Right lobe of liver (tissue), 6 donors: ENCODE measurements around the gene ZNF878. TPM values are rescaled to one million over a fixed set of nuclear protein-coding genes. Genes with fewer than 3 reads are reported as not detected.

Experiments
- ATAC-seq, 4 donors: fragments of 200-7000 bp; cut with Tn5 transposase; one replicate each; pipeline ENCODE4 v1.9.1; 2020; ENCODE audit warnings: mild to moderate bottlenecking in 4 of 4, moderate library complexity in 4 of 4
- DNase-seq, 3 donors: peaks; one replicate each; pipeline ENCODE4 v3.0.0-alpha.2; 2020
- H3K27ac ChIP-seq, 3 donors: fragments of 200-600 bp; one replicate each; pipeline ENCODE4 v1.8.0; 2022
- H3K27me3 ChIP-seq, 2 donors: fragments of 200-600 bp; one replicate each; pipeline ENCODE4 v1.8.0; 2022
- H3K36me3 ChIP-seq, 4 donors: fragments of 200-600 bp; sonication (generic) in 1 of 4; one replicate each; pipeline versions ENCODE4 v1.5.1 to v1.8.0; 2017 to 2022; ENCODE audit warnings: control low read depth in 1 of 4
- H3K4me1 ChIP-seq, 4 donors: fragments of 200-600 bp; sonication (generic) in 1 of 4; one replicate each; pipeline versions ENCODE4 v1.5.1 to v1.8.0; 2017 to 2022; ENCODE audit warnings: control low read depth in 1 of 4
- H3K4me3 ChIP-seq, 3 donors: fragments of 200-600 bp; one replicate each; pipeline ENCODE4 v1.8.0; 2022
- H3K9me3 ChIP-seq, 4 donors: fragments of 200-600 bp; sonication (generic) in 1 of 4; one replicate each; pipeline versions ENCODE4 v1.5.1 to v1.8.0; 2017 to 2022; ENCODE audit warnings: control low read depth in 1 of 4
- POLR2A ChIP-seq: fragments of 450-650 bp; IDR thresholded peaks from one replicate; pipeline ENCODE4 v1.6.1; 2017; ENCODE audit warnings: antibody characterized with exemption, mild to moderate bottlenecking
- WGBS: methylation state at CpG from one replicate; pipeline ENCODE4 v1.1.6; 2018; ENCODE audit warnings: low coverage, low lambda C conversion rate; ENCODE audit not compliant: insufficient coverage; ENCODE audit errors: missing lambda C conversion rate; 5-methylcytosine and 5-hydroxymethylcytosine counted together
- intact Hi-C, 2 donors: fragments of 100-400 bp; cut with DNase I; formaldehyde crosslinking; loops; one replicate each; pipeline versions ENCODE4 v1.11.2 to v1.14.1; 2022
- total RNA-seq, 6 experiments: library from RNA; depleted of rRNA in 2 of 6; stranded (reverse); fragments of >200 nt in 2 of 6; fragmentation: NEBNext Ultra II Directional in 3 of 6; extraction: Animal tissue kit (Norgen Biotek cat#: 25700) in 3 of 6; gene quantifications; one replicate each; pipeline versions ENCODE4 v1.1.0 to v1.2.4, GENCODE V29; 2016 to 2023
- TF ChIP-seq, protein P1 (sequence below), 4 donors: fragments of 200-600 bp in 3 of 4; fragments of 450-650 bp in 1 of 4; IDR thresholded peaks; one replicate each; pipeline versions ENCODE4 v1.5.1 to v1.8.0; 2016 to 2022; ENCODE audit warnings: antibody characterized with exemption in 4 of 4, mild to moderate bottlenecking in 2 of 4
- donor health status: DM: no; HTN: yes; CAD: no.
- donor health status: DM: no; HTN: no; CAD: no.
- donor health status: DM: no; HTN: no; CAD: no.
- donor health status: DM: no; HTN: yes; CAD: no.
- donor health status: DM: no; HTN: yes; CAD: no.

ZNF878 gene
- total RNA-seq, 6 experiments from 2014 or later: 0.29 to 0.32 (median 0.31) TPM; not detected in 2

DNA sequence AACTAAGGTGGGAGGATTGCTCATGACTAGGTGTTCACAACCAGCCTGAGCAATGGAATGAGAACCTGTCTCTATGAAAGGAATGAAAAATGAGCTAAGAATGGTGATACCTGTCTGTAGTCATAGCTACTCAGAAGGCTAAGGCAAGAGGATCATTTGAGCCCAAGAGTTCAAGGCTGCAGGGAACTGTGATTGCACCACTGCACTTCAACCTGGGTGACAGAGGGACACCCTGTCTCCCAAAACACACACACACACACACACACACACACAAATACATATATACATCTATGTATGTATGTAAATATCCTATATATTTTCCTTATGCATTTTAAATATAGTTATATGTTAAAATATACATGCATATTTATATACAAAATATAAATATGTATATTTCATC, 9.9 kb downstream of the ZNF878 start:
- intact Hi-C loops: no loop called here
- no peak for DNase-seq
- no peak for ATAC-seq
- H3K4me1 ChIP-seq: no peaks in the 10 kb centered on the region
- H3K27me3 ChIP-seq: no peaks in the 10 kb centered on the region
- H3K9me3 ChIP-seq: peaks cover 0 to 22% (median 8%) of the 10 kb centered on the region in 4 donors
- no peak overlapping the region for H3K27ac ChIP-seq
- no peak overlapping the region for H3K4me3 ChIP-seq
- TF ChIP-seq POLR2A: no peak
- TF ChIP-seq, protein P1, sequence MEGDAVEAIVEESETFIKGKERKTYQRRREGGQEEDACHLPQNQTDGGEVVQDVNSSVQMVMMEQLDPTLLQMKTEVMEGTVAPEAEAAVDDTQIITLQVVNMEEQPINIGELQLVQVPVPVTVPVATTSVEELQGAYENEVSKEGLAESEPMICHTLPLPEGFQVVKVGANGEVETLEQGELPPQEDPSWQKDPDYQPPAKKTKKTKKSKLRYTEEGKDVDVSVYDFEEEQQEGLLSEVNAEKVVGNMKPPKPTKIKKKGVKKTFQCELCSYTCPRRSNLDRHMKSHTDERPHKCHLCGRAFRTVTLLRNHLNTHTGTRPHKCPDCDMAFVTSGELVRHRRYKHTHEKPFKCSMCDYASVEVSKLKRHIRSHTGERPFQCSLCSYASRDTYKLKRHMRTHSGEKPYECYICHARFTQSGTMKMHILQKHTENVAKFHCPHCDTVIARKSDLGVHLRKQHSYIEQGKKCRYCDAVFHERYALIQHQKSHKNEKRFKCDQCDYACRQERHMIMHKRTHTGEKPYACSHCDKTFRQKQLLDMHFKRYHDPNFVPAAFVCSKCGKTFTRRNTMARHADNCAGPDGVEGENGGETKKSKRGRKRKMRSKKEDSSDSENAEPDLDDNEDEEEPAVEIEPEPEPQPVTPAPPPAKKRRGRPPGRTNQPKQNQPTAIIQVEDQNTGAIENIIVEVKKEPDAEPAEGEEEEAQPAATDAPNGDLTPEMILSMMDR (IDR thresholded peaks at IDR 0.05): no peak
- peaks cover 0 to 2% (median 0%) of the 10 kb centered on the region in 4 donors for H3K36me3 ChIP-seq

DNA sequence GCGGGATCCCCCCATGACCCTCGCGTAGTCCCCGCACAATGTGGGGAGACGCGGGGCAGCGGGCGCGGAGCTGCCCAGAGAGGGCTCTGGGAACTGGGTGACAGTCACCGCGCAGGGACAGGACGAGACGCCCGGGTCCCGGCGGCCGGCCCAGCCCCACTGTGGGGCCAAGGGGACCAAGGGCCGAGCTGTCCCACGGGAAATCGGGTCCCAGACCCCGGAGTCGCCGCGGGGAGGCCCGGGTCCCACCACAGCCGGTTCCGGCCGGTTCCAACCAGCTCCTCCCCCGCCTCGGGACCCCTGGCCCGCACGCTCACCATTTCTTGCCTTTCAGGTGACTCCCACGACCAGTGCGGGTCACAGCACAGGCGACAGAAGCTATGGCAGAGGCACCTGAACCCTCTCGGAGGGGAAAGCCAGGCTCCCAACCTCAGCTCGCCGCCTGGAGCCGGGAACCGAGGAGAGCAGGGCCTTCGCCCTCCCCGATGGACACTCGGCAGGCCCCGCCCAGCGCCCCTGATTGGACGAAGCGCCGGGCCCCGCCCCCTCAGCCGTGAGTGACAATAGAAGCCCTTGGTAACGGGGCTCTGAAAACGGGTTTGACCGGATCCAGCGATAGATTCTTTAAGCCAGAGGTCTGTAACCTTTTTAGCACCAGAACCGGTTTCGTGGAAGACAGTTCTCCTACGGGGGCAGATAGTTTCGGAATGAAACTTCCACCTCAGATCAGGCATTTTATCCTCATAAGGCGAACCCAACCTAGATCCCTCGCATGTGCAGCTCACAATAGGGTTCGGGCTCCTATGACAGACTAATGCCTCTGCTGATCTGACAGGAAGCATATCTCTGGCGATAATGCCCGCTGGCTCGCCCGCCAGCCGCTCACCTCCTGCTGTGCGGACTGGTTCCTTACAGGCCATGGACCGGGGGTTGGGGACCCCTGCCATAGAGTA, 17.3 kb downstream of the ZNF878 start, which contains the start of gene ZNF433:
Gene ZNF433, minus strand, starts transcription at position 460 of the 953 bp plus-strand sequence. Its CDS starts 140 bp downstream, at position 320.
- TF ChIP-seq, protein P1 (IDR thresholded peaks at IDR 0.05): no peak
- peak; percentile 65 for TF ChIP-seq POLR2A
- H3K4me1 ChIP-seq: peaks cover 0 to 12% (median 0%) of the 10 kb centered on the region in 4 donors
- 0% methylated on average over 16 of the region's 68 CpGs for WGBS
- peak within 1 kb of the TSS; percentile 70 to 91 (median 88) for H3K27ac ChIP-seq
- H3K27me3 ChIP-seq: no peaks in the 10 kb centered on the region
- DNase-seq (peak; percentile 96), ATAC-seq (peak; percentile 100)
- intact Hi-C loops: no loop called here
- peak within 1 kb of the TSS; percentile 68 to 93 (median 87) for H3K4me3 ChIP-seq
- no peaks in the 10 kb centered on the region for H3K9me3 ChIP-seq
- H3K36me3 ChIP-seq: no peaks in the 10 kb centered on the region

DNA sequence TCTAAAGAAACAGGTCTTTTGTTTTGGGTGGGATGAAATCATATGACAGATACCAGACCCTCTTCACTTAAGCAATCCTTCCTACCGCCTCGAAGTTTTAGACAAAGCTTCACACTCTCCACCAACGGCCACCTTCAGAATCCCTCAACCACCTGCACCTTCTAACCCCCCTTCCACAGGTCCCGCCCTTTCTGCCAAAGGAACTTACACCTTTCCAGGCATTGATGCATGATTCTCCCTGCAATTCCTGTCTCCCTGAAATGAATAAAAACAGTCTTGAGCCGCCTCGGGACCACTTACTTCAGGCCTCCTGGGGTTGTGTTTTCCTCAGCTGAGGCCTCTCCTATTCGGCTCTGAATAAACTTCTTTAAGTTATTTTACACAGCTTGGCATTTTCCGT, 18.1 kb downstream of the ZNF878 start:
- 32% methylated on average over 7 of the region's 8 CpGs for WGBS
- intact Hi-C loops: no loop called here
- DNase-seq: no peak
- Histone ChIP-seq H3K27ac (peak overlapping the region in 2 of 3 donors; percentile 88 to 91), H3K9me3 (no peaks in the 10 kb centered on the region), H3K4me3 (peak overlapping the region; percentile 68 to 93 (median 87)), H3K27me3 (no peaks in the 10 kb centered on the region), H3K4me1 (peaks cover 0 to 12% (median 0%) of the 10 kb centered on the region in 4 donors), H3K36me3 (no peaks in the 10 kb centered on the region)
- ATAC-seq: no peak
- TF ChIP-seq, protein P1 (IDR thresholded peaks at IDR 0.05): no peak
- TF ChIP-seq POLR2A: no peak

- ATAC-seq (peak in 1 of 4 donors; percentile 12), DNase-seq (no peak)
- Histone ChIP-seq H3K27me3 (no peaks in the 10 kb centered on the region), H3K4me3 (peak overlapping the region in 2 of 3 donors; percentile 68 to 93), H3K9me3 (no peaks in the 10 kb centered on the region), H3K4me1 (peaks cover 0 to 12% (median 0%) of the 10 kb centered on the region in 4 donors), H3K27ac (no peak overlapping the region), H3K36me3 (no peaks in the 10 kb centered on the region)
- intact Hi-C loops: no loop called here
- WGBS: 55% methylated on average over 2 of the region's 2 CpGs
- TF ChIP-seq POLR2A: no peak
- TF ChIP-seq, protein P1 (IDR thresholded peaks at IDR 0.05): no peak
Measured at GRCh38 chr19:12034198-12034597, 18.6 kb downstream of the ZNF878 start.
